ENCODE measurements around the gene NLK. TPM values are rescaled to one million over a fixed set of nuclear protein-coding genes. Genes with fewer than 3 reads are reported as not detected.

The NLK gene
- total and polyA plus RNA-seq, 2 of the 13 experiments (the other 11 are each of a cell fraction or from before 2014, with no cell fraction given): 13.4 to 14.6 TPM

DNA sequence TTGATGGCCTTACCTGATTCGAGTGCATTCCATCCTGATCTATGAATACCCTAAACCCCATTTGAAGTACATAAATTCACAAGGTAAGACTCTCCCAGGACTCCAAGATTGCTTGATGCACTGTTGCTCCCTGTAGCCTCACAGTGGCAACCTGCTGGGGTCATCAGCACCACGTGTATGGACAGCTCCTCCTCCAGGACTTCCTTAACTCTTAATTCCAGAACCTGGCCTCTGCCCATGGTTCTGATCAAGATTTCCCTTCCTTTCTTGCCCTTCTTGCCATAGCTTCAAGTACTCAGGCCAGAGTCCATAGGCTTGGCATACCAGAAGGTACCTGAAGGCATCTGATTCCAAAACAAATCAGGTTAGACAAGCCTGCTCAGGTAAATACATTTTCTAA lies 34.0 kb upstream of the NLK start (continued):
- TF ChIP-seq, protein P1, sequence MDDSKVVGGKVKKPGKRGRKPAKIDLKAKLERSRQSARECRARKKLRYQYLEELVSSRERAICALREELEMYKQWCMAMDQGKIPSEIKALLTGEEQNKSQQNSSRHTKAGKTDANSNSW (CRISPR knock-in tag; IDR thresholded peaks at IDR 0.05; ENCODE audit: borderline replicate concordance): no peak
- TF ChIP-seq ZNF782 (CRISPR knock-in tag; IDR thresholded peaks at IDR 0.05; ENCODE audit: borderline replicate concordance): no peak
- TF ChIP-seq ZBTB42 (CRISPR knock-in tag; IDR thresholded peaks at IDR 0.05): no peak
- no peak for TF ChIP-seq ZNF260 (CRISPR knock-in tag; IDR thresholded peaks at IDR 0.05; ENCODE audit: borderline replicate concordance, low read depth)
- TF ChIP-seq ATAD3A (CRISPR knock-in tag; IDR thresholded peaks at IDR 0.05): no peak
- TF ChIP-seq KLF9 (CRISPR knock-in tag; IDR thresholded peaks at IDR 0.05; ENCODE audit: low read depth): no peak
- no peak for TF ChIP-seq ZNF30 (CRISPR knock-in tag; IDR thresholded peaks at IDR 0.05)
- peak; percentile 88 for TF ChIP-seq KLF6 (CRISPR knock-in tag; IDR thresholded peaks at IDR 0.05)
- TF ChIP-seq ZNF510 (CRISPR knock-in tag; IDR thresholded peaks at IDR 0.05; ENCODE audit: low read depth): no peak
- TF ChIP-seq NCOR1 (IDR thresholded peaks at IDR 0.05; ENCODE audit: borderline replicate concordance, low read length): no peak
- no peak for TF ChIP-seq HNRNPL (IDR thresholded peaks at IDR 0.05; ENCODE audit: low read depth, low read length)
- no peak for TF ChIP-seq NFYB (CRISPR knock-in tag; IDR thresholded peaks at IDR 0.05)
- TF ChIP-seq ZNF616 (CRISPR knock-in tag; IDR thresholded peaks at IDR 0.05; ENCODE audit: low read depth): no peak
- TF ChIP-seq ERF (CRISPR knock-in tag; IDR thresholded peaks at IDR 0.05): 0 out of 2 replicates have a peak, but pooled peaks have one; percentile 18
- TF ChIP-seq, protein P2, sequence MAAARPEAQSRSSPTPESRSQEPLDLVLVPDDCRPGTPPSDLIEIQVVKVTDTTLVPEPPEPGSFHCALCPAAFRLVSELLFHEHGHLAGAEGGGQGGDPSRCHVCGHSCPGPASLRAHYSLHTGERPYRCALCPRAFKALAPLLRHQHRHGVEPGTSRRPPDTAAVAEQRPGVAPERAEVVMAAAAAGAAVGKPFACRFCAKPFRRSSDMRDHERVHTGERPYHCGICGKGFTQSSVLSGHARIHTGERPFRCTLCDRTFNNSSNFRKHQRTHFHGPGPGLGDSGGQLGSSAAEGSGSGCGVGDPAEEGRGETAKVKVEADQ (CRISPR knock-in tag; IDR thresholded peaks at IDR 0.05; ENCODE audit: borderline replicate concordance): 0 out of 2 replicates have a peak, but pooled peaks have one; percentile 28
- no peak for TF ChIP-seq ZNF883 (CRISPR knock-in tag; IDR thresholded peaks at IDR 0.05; ENCODE audit: not compliant biosample characterization)
- TF ChIP-seq SPEN (CRISPR knock-in tag; IDR thresholded peaks at IDR 0.05; ENCODE audit: low read depth): no peak
- TF ChIP-seq, protein P3, sequence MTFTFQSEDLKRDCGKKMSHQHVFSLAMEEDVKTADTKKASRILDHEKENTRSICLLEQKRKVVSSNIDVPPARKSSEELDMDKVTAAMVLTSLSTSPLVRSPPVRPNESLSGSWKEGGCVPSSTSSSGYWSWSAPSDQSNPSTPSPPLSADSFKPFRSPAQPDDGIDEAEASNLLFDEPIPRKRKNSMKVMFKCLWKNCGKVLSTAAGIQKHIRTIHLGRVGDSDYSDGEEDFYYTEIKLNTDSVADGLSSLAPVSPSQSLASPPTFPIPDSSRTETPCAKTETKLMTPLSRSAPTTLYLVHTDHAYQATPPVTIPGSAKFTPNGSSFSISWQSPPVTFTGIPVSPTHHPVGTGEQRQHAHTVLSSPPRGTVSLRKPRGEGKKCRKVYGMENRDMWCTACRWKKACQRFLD (CRISPR knock-in tag; IDR thresholded peaks at IDR 0.05; ENCODE audit: borderline replicate concordance): no peak
- TF ChIP-seq, protein P4, sequence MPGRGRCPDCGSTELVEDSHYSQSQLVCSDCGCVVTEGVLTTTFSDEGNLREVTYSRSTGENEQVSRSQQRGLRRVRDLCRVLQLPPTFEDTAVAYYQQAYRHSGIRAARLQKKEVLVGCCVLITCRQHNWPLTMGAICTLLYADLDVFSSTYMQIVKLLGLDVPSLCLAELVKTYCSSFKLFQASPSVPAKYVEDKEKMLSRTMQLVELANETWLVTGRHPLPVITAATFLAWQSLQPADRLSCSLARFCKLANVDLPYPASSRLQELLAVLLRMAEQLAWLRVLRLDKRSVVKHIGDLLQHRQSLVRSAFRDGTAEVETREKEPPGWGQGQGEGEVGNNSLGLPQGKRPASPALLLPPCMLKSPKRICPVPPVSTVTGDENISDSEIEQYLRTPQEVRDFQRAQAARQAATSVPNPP (CRISPR knock-in tag; IDR thresholded peaks at IDR 0.05): no peak
- TF ChIP-seq, protein P5, sequence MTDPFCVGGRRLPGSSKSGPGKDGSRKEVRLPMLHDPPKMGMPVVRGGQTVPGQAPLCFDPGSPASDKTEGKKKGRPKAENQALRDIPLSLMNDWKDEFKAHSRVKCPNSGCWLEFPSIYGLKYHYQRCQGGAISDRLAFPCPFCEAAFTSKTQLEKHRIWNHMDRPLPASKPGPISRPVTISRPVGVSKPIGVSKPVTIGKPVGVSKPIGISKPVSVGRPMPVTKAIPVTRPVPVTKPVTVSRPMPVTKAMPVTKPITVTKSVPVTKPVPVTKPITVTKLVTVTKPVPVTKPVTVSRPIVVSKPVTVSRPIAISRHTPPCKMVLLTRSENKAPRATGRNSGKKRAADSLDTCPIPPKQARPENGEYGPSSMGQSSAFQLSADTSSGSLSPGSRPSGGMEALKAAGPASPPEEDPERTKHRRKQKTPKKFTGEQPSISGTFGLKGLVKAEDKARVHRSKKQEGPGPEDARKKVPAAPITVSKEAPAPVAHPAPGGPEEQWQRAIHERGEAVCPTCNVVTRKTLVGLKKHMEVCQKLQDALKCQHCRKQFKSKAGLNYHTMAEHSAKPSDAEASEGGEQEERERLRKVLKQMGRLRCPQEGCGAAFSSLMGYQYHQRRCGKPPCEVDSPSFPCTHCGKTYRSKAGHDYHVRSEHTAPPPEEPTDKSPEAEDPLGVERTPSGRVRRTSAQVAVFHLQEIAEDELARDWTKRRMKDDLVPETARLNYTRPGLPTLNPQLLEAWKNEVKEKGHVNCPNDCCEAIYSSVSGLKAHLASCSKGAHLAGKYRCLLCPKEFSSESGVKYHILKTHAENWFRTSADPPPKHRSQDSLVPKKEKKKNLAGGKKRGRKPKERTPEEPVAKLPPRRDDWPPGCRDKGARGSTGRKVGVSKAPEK (CRISPR knock-in tag; IDR thresholded peaks at IDR 0.05; ENCODE audit: borderline replicate concordance): no peak
- no peak for TF ChIP-seq SP5 (CRISPR knock-in tag; IDR thresholded peaks at IDR 0.05; ENCODE audit: borderline replicate concordance, low read depth)
- TF ChIP-seq ZNF761 (CRISPR knock-in tag; conservative IDR thresholded peaks at IDR 0.05): no peak
- TF ChIP-seq ZNF441 (CRISPR knock-in tag; IDR thresholded peaks at IDR 0.05; ENCODE audit: borderline replicate concordance): peak; percentile 74; the same call in 1 of the 2 replicates
- TF ChIP-seq ARID2 (CRISPR knock-in tag; IDR thresholded peaks at IDR 0.05; ENCODE audit: borderline replicate concordance): no peak
- no peak for TF ChIP-seq SP140L (CRISPR knock-in tag; IDR thresholded peaks at IDR 0.05; ENCODE audit: borderline replicate concordance)
- TF ChIP-seq EEA1 (CRISPR knock-in tag; IDR thresholded peaks at IDR 0.05; ENCODE audit: borderline replicate concordance): no peak
